ENCODE results near the gene ABCA2.

DNA sequence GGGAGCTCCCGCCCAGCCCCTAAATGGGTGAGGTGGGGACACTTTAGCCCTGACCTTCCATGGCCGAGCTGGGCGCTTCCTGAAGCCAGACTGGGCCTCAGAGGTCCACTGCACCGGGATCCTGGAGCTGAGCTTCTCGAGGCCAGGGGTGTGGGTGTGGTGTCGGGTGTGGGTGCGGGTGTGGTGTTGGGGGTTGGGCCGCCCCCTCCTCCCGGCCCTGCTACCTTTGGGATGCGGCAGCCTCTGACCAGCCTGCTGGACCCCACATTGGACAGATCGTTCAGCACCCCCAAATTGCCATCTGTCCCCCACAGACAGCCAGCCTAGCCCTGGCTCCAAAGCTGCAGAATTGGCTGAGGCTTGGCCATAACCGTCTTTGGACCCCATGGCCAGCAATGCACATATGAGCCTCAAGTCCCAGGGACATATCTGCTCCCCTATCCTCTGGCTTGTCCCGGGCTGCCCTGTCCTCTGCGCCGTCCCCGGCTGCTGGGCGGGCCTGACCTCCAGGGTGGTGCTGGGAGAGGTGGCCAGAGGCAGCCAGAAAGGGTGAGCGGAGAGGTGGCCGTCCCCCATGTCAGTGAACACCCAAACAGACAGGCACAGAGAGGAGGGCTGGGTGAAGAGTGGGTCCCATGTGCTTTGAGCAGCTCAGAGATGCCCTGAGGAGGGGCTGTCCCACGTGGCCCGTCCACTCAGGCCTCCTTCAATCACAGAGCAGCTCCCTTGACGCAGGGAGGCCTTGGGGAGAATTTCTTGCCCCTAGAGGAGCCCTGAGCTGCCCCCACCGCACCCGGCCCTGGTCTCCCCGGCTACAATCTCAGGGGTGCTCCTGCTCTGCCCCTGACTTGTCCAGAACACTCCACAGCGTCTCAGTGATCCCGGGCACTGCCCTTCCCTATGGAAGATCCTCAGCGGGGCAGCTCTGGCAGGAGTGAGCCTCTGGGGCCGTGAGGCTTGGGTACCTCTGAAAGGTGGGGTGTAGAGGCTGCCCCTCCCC lies 54.1 kb downstream of the ABCA2 start:
- TF ChIP-seq, protein P1, sequence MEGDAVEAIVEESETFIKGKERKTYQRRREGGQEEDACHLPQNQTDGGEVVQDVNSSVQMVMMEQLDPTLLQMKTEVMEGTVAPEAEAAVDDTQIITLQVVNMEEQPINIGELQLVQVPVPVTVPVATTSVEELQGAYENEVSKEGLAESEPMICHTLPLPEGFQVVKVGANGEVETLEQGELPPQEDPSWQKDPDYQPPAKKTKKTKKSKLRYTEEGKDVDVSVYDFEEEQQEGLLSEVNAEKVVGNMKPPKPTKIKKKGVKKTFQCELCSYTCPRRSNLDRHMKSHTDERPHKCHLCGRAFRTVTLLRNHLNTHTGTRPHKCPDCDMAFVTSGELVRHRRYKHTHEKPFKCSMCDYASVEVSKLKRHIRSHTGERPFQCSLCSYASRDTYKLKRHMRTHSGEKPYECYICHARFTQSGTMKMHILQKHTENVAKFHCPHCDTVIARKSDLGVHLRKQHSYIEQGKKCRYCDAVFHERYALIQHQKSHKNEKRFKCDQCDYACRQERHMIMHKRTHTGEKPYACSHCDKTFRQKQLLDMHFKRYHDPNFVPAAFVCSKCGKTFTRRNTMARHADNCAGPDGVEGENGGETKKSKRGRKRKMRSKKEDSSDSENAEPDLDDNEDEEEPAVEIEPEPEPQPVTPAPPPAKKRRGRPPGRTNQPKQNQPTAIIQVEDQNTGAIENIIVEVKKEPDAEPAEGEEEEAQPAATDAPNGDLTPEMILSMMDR (IDR thresholded peaks at IDR 0.05), result no peak
- TF ChIP-seq EP300 (IDR thresholded peaks at IDR 0.05) (no peak), POLR2AphosphoS5 (IDR thresholded peaks at IDR 0.05) (no peak)
